Endodermal cell (in vitro differentiated cells): ENCODE results near the gene NCK1. TPM values are rescaled to one million over a fixed set of nuclear protein-coding genes. Genes with fewer than 3 reads are reported as not detected.
A peak's percentile ranks its signal among the peaks of the same experiment; 100 is the strongest.

Experiments used
- DNase-seq: peaks from one replicate; pipeline ENCODE4 v3.0.0-alpha.2; 2017
- H3K27ac ChIP-seq: 2 replicates; pipeline ENCODE4 v1.5.1; 2013; ENCODE audit warnings: mild to moderate bottlenecking, low read depth, low read length, moderate library complexity
- H3K27me3 ChIP-seq: 2 replicates; pipeline ENCODE4 v1.6.1; 2013; ENCODE audit warnings: mild to moderate bottlenecking, low read length, moderate library complexity; ENCODE audit not compliant: insufficient read depth, control insufficient read depth, poor library complexity, severe bottlenecking
- H3K36me3 ChIP-seq: 2 replicates; pipeline ENCODE4 v1.7.0; 2013; ENCODE audit warnings: mild to moderate bottlenecking, low read length, moderate library complexity; ENCODE audit not compliant: control insufficient read depth, insufficient read depth
- H3K4me1 ChIP-seq: one replicate; pipeline ENCODE4 v1.7.0; 2013; ENCODE audit warnings: low read length; ENCODE audit not compliant: control insufficient read depth, insufficient read depth
- H3K4me3 ChIP-seq: 2 replicates; pipeline ENCODE4 v1.5.1; 2013; ENCODE audit warnings: mild to moderate bottlenecking, low read length, moderate library complexity
- H3K9ac ChIP-seq: 2 replicates; pipeline ENCODE4 v1.6.1; 2013; ENCODE audit warnings: mild to moderate bottlenecking, low read length, moderate library complexity; ENCODE audit not compliant: poor library complexity, severe bottlenecking; ENCODE audit errors: extremely low read depth
- H3K9me3 ChIP-seq: 2 replicates; pipeline ENCODE4 v1.6.1; 2013; ENCODE audit warnings: mild to moderate bottlenecking, low read length, moderate library complexity; ENCODE audit not compliant: control insufficient read depth
- H3K27ac Mint-ChIP-seq: 2 replicates; pipeline ENCODE4 v1.8.0; 2020; ENCODE audit warnings: mixed read lengths
- H3K27me3 Mint-ChIP-seq: 2 replicates; pipeline ENCODE4 v1.8.0; 2021; ENCODE audit warnings: mild to moderate bottlenecking, mixed read lengths; ENCODE audit not compliant: insufficient read depth
- H3K36me3 Mint-ChIP-seq: 2 replicates; pipeline ENCODE4 v1.8.0; 2020; ENCODE audit warnings: low read depth, mixed read lengths
- H3K4me1 Mint-ChIP-seq: 2 replicates; pipeline ENCODE4 v1.8.0; 2020; ENCODE audit warnings: mixed read lengths
- H3K4me3 Mint-ChIP-seq: 2 replicates; pipeline ENCODE4 v1.8.0; 2020; ENCODE audit warnings: mild to moderate bottlenecking, moderate library complexity, mixed read lengths
- H3K9me3 Mint-ChIP-seq: 2 replicates; pipeline ENCODE4 v1.8.0; 2020; ENCODE audit warnings: mild to moderate bottlenecking, mixed read lengths
- CTCF ChIP-seq: fragments of 200-600 bp; sonication (generic); conservative IDR thresholded peaks from 2 replicates; pipeline ENCODE4 v1.5.0; 2021; ENCODE audit warnings: antibody characterized with exemption, mild to moderate bottlenecking
- WGBS, 2 experiments: methylation state at CpG; one replicate each; pipeline versions ENCODE4 v1.1.5 to v1.1.7; 2013; ENCODE audit warnings: missing lambda C conversion rate in 2 of 2, mixed read lengths in 1 of 2; ENCODE audit not compliant: insufficient coverage in 1 of 2, insufficient read length in 1 of 2; 5-methylcytosine and 5-hydroxymethylcytosine counted together
- total RNA-seq, 2 donors: library from RNA; stranded (reverse); fragmentation: NEBNext Ultra II Directional in 1 of 2; extraction: Animal tissue kit (Norgen Biotek cat#: 25700) in 1 of 2; gene quantifications; 2 replicates in 1 of 2; 3 replicates in 1 of 2; pipeline ENCODE4 v1.2.1, GENCODE V29; 2021

NCK1 gene
- total RNA-seq, 2 donors from 2014 or later, result 24.5 to 28.9 TPM

- H3K4me3 ChIP-seq, result peak within 1 kb of the TSS; percentile 84
- Mint-ChIP-seq H3K4me1 (peaks cover 13% of the 10 kb centered on the region), H3K36me3 (peaks cover 5% of the 10 kb centered on the region), H3K9me3 (peaks cover 8% of the 10 kb centered on the region), H3K27me3 (peaks cover 35% of the 10 kb centered on the region), H3K27ac (no peak within 1 kb of the TSS), H3K4me3 (peak within 1 kb of the TSS; percentile 66)
- peak within 1 kb of the TSS; percentile 32 for H3K27ac ChIP-seq
- H3K27me3 ChIP-seq, result peaks cover 42% of the 10 kb centered on the region
- H3K36me3 ChIP-seq, result no peaks in the 10 kb centered on the region
- peaks cover 2% of the 10 kb centered on the region for H3K9me3 ChIP-seq
- DNase-seq, result peak; percentile 92
- TF ChIP-seq CTCF, result peak; percentile 22
- peaks cover 4% of the 10 kb centered on the region for H3K4me1 ChIP-seq
- WGBS, 2 experiments, result 1 to 7% methylated on average over 16 to 60 of the region's 60 CpGs
- H3K9ac ChIP-seq, result no peak within 1 kb of the TSS
Measured at GRCh38 chr3:136818769-136819391, 43.1 kb upstream of the NCK1 start, which contains the start of gene SLC35G2. SLC35G2 (plus strand) TSS chr3:136819126; CDS start chr3:136854461, 35,335 bp downstream.

DNA sequence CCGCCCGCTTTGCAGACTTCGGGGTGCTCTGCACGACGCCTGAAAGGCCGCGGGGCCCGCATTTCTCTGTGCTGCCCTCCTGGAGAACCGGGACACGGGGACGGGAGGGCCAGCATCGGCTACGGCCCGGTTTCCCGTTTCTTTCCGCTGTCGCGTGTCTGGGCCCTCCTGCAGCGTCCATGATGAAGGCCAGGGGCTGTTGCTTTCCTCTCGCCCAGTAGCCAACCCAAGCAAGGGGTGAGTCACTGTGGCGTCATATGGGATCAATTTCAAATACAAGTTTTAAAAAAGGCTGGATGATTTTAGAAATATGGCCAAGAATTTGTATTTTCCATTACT lies 42.6 kb upstream of the NCK1 start:
- H3K27me3 ChIP-seq, result peaks cover 42% of the 10 kb centered on the region
- 0 to 1% methylated on average over 1 to 21 of the region's 21 CpGs for WGBS, 2 experiments
- no peak overlapping the region for H3K9ac ChIP-seq
- H3K9me3 ChIP-seq, result peaks cover 4% of the 10 kb centered on the region
- no peak for TF ChIP-seq CTCF
- peaks cover 4% of the 10 kb centered on the region for H3K4me1 ChIP-seq
- Mint-ChIP-seq H3K4me3 (peak overlapping the region; percentile 66), H3K9me3 (peaks cover 12% of the 10 kb centered on the region), H3K36me3 (peaks cover 6% of the 10 kb centered on the region), H3K27ac (no peak overlapping the region), H3K27me3 (peaks cover 35% of the 10 kb centered on the region), H3K4me1 (peaks cover 13% of the 10 kb centered on the region)
- H3K36me3 ChIP-seq, result no peaks in the 10 kb centered on the region
- H3K27ac ChIP-seq, result peak overlapping the region; percentile 32
- peak overlapping the region; percentile 84 for H3K4me3 ChIP-seq
- DNase-seq, result peak; percentile 79

- peaks cover 14% of the 10 kb centered on the region for H3K9me3 Mint-ChIP-seq
- Histone ChIP-seq H3K4me3 (peak overlapping the region; percentile 84), H3K36me3 (no peaks in the 10 kb centered on the region), H3K9ac (no peak overlapping the region), H3K9me3 (peaks cover 4% of the 10 kb centered on the region), H3K27ac (no peak overlapping the region), H3K4me1 (peaks cover 4% of the 10 kb centered on the region), H3K27me3 (peaks cover 42% of the 10 kb centered on the region)
- H3K4me1 Mint-ChIP-seq, result peaks cover 13% of the 10 kb centered on the region
- H3K27me3 Mint-ChIP-seq, result peaks cover 35% of the 10 kb centered on the region
- no peak for TF ChIP-seq CTCF
- 9 to 13% methylated on average over 21 to 51 of the region's 51 CpGs for WGBS, 2 experiments
- H3K27ac Mint-ChIP-seq, result no peak overlapping the region
- peaks cover 6% of the 10 kb centered on the region for H3K36me3 Mint-ChIP-seq
- peak; percentile 89 for DNase-seq
- peak overlapping the region; percentile 66 for H3K4me3 Mint-ChIP-seq
Measured at GRCh38 chr3:136819731-136820679, 42.0 kb upstream of the NCK1 start.
